IgD-negative memory B cell (primary cell): ENCODE data around the gene TDRD7. TPM values are rescaled to one million over a fixed set of nuclear protein-coding genes. Genes with fewer than 3 reads are reported as not detected.
A peak's percentile ranks its signal among the peaks of the same experiment; 100 is the strongest.
"Not testable (repeated sequence)": the region's sequence is repeated elsewhere in the genome, so short reads cannot be mapped to it uniquely, and the experiment has no call there.

ENCODE experiments used
- H3K27ac Mint-ChIP-seq, 3 donors: one replicate each; pipeline ENCODE4 v1.8.0; 2020 to 2022; ENCODE audit warnings: mild to moderate bottlenecking in 3 of 3, mixed read lengths in 3 of 3, moderate library complexity in 1 of 3
- H3K27me3 Mint-ChIP-seq: one replicate; pipeline ENCODE4 v1.8.0; 2021; ENCODE audit warnings: mixed read lengths
- H3K36me3 Mint-ChIP-seq: one replicate; pipeline ENCODE4 v1.8.0; 2020; ENCODE audit warnings: mild to moderate bottlenecking, mixed read lengths
- H3K4me1 Mint-ChIP-seq, 3 donors: one replicate each; pipeline ENCODE4 v1.8.0; 2020 to 2022; ENCODE audit warnings: mixed read lengths in 3 of 3, mild to moderate bottlenecking in 1 of 3
- H3K4me3 Mint-ChIP-seq, 4 donors: one replicate each; pipeline ENCODE4 v1.8.0; 2020 to 2022; ENCODE audit warnings: mild to moderate bottlenecking in 4 of 4, mixed read lengths in 4 of 4, moderate library complexity in 3 of 4
- H3K9me3 Mint-ChIP-seq, 3 donors: one replicate each; pipeline ENCODE4 v1.8.0; 2020 to 2021; ENCODE audit warnings: mixed read lengths in 3 of 3, mild to moderate bottlenecking in 1 of 3
- polyA plus RNA-seq: library from polyadenylated mRNA; unstranded; fragments of 300-500 nt; fragmentation: Illumina TruSeq; gene quantifications from one replicate; pipeline ENCODE4 v1.2.3, GENCODE V29; 2021

The TDRD7 gene
- polyA plus RNA-seq, 1 donor from 2014 or later: 11.1 TPM

- Mint-ChIP-seq H3K27me3 (peaks cover 22% of the 10 kb centered on the region), H3K4me1 (peaks cover 4 to 10% (median 7%) of the 10 kb centered on the region in 3 donors)
- H3K9me3 Mint-ChIP-seq, H3K36me3 Mint-ChIP-seq, H3K4me3 Mint-ChIP-seq, H3K27ac Mint-ChIP-seq: not testable (repeated sequence)
Measured at GRCh38 chr9:97497558-97498375, 85.9 kb downstream of the TDRD7 start.

GRCh38 chr9:97498846-97499245 is 87.0 kb downstream of the TDRD7 start:
- peaks cover 10% of the 10 kb centered on the region for H3K36me3 Mint-ChIP-seq
- peaks cover 9 to 16% (median 11%) of the 10 kb centered on the region in 3 donors for H3K4me1 Mint-ChIP-seq
- H3K4me3 Mint-ChIP-seq, H3K9me3 Mint-ChIP-seq, H3K27ac Mint-ChIP-seq: not testable (repeated sequence)
- peaks cover 31% of the 10 kb centered on the region for H3K27me3 Mint-ChIP-seq

- peaks cover 9 to 16% (median 11%) of the 10 kb centered on the region in 3 donors for H3K4me1 Mint-ChIP-seq
- H3K27ac Mint-ChIP-seq: no peak overlapping the region
- H3K27me3 Mint-ChIP-seq: peaks cover 42% of the 10 kb centered on the region
- peaks cover 10% of the 10 kb centered on the region for H3K36me3 Mint-ChIP-seq
- H3K4me3 Mint-ChIP-seq: peak overlapping the region; percentile 41 to 94 (median 75)
- H3K9me3 Mint-ChIP-seq: peaks cover 0 to 6% (median 3%) of the 10 kb centered on the region in 3 donors
Measured at GRCh38 chr9:97500263-97500662, 88.4 kb downstream of the TDRD7 start.

- Mint-ChIP-seq H3K9me3 (peaks cover 0 to 6% (median 3%) of the 10 kb centered on the region in 3 donors), H3K4me3 (peak overlapping the region; percentile 79 to 94 (median 87)), H3K4me1 (peaks cover 9 to 16% (median 11%) of the 10 kb centered on the region in 3 donors), H3K27me3 (peaks cover 42% of the 10 kb centered on the region), H3K27ac (no peak overlapping the region), H3K36me3 (peaks cover 9% of the 10 kb centered on the region)
Measured at GRCh38 chr9:97500765-97501176, 88.9 kb downstream of the TDRD7 start.

GRCh38 chr9:97501177-97501971 is 89.5 kb downstream of the TDRD7 start, which contains the start of gene TMOD1:
TMOD1 (plus strand) TSS chr9:97501666; CDS start chr9:97524189, 22,523 bp downstream.
- Mint-ChIP-seq H3K27me3 (peaks cover 42% of the 10 kb centered on the region), H3K4me1 (peaks cover 9 to 16% (median 11%) of the 10 kb centered on the region in 3 donors), H3K36me3 (peaks cover 7% of the 10 kb centered on the region), H3K27ac (no peak within 1 kb of the TSS), H3K9me3 (peaks cover 0 to 6% (median 2%) of the 10 kb centered on the region in 3 donors), H3K4me3 (peak within 1 kb of the TSS; percentile 80 to 94 (median 87))

- Mint-ChIP-seq H3K27me3 (peaks cover 42% of the 10 kb centered on the region), H3K4me1 (peaks cover 9 to 16% (median 11%) of the 10 kb centered on the region in 3 donors), H3K4me3 (peak overlapping the region in 3 of 4 donors; percentile 71 to 80 (median 76)), H3K36me3 (peaks cover 3% of the 10 kb centered on the region), H3K9me3 (peaks cover 0 to 3% (median 0%) of the 10 kb centered on the region in 3 donors), H3K27ac (no peak overlapping the region)
Measured at GRCh38 chr9:97501972-97502221, 90.0 kb downstream of the TDRD7 start.

- Mint-ChIP-seq H3K4me3 (peak overlapping the region; percentile 50 to 91 (median 78)), H3K27me3 (peaks cover 42% of the 10 kb centered on the region)
Measured at GRCh38 chr9:97502222-97502983, 90.5 kb downstream of the TDRD7 start.

GRCh38 chr9:97502984-97503861 is 91.3 kb downstream of the TDRD7 start:
- H3K27me3 Mint-ChIP-seq: peaks cover 42% of the 10 kb centered on the region
- no peak overlapping the region for H3K27ac Mint-ChIP-seq
- H3K4me3 Mint-ChIP-seq: peak overlapping the region; percentile 50 to 91 (median 78)
- H3K9me3 Mint-ChIP-seq: no peaks in the 10 kb centered on the region
- peaks cover 9 to 16% (median 11%) of the 10 kb centered on the region in 3 donors for H3K4me1 Mint-ChIP-seq
- H3K36me3 Mint-ChIP-seq: peaks cover 3% of the 10 kb centered on the region

More at GRCh38 chr9:97502222-97502983, 90.5 kb downstream of the TDRD7 start:
- Mint-ChIP-seq H3K4me1 (peaks cover 9 to 16% (median 11%) of the 10 kb centered on the region in 3 donors), H3K36me3 (peaks cover 3% of the 10 kb centered on the region), H3K9me3 (no peaks in the 10 kb centered on the region), H3K27ac (no peak overlapping the region)

- no peak overlapping the region for H3K27ac Mint-ChIP-seq
Measured at GRCh38 chr9:97503862-97504210, 91.9 kb downstream of the TDRD7 start.

GRCh38 chr9:97504381-97505216 is 92.7 kb downstream of the TDRD7 start:
- Mint-ChIP-seq H3K27ac (no peak overlapping the region), H3K4me1 (peaks cover 9 to 16% (median 11%) of the 10 kb centered on the region in 3 donors), H3K4me3 (no peak overlapping the region), H3K9me3 (no peaks in the 10 kb centered on the region), H3K36me3 (peaks cover 3% of the 10 kb centered on the region), H3K27me3 (peaks cover 40% of the 10 kb centered on the region)

More at GRCh38 chr9:97503862-97504210, 91.9 kb downstream of the TDRD7 start:
- Mint-ChIP-seq H3K36me3 (peaks cover 3% of the 10 kb centered on the region), H3K9me3 (no peaks in the 10 kb centered on the region), H3K27me3 (peaks cover 42% of the 10 kb centered on the region), H3K4me3 (no peak overlapping the region), H3K4me1 (peaks cover 9 to 16% (median 11%) of the 10 kb centered on the region in 3 donors)

- H3K27me3 Mint-ChIP-seq: peaks cover 31% of the 10 kb centered on the region
- H3K4me3 Mint-ChIP-seq: no peak overlapping the region
- peaks cover 9 to 13% (median 13%) of the 10 kb centered on the region in 3 donors for H3K4me1 Mint-ChIP-seq
- no peak overlapping the region for H3K27ac Mint-ChIP-seq
- no peaks in the 10 kb centered on the region for H3K9me3 Mint-ChIP-seq
- H3K36me3 Mint-ChIP-seq: peaks cover 3% of the 10 kb centered on the region
Measured at GRCh38 chr9:97505845-97506244, 93.9 kb downstream of the TDRD7 start.

GRCh38 chr9:97506306-97506705 is 94.4 kb downstream of the TDRD7 start:
- Mint-ChIP-seq H3K27me3 (peaks cover 27% of the 10 kb centered on the region), H3K4me1 (peaks cover 6 to 16% (median 13%) of the 10 kb centered on the region in 3 donors), H3K4me3 (no peak overlapping the region), H3K27ac (no peak overlapping the region), H3K36me3 (peaks cover 3% of the 10 kb centered on the region), H3K9me3 (no peaks in the 10 kb centered on the region)

- Mint-ChIP-seq H3K36me3 (peaks cover 3% of the 10 kb centered on the region), H3K27me3 (peaks cover 27% of the 10 kb centered on the region), H3K4me3 (no peak overlapping the region), H3K4me1 (peaks cover 6 to 17% (median 14%) of the 10 kb centered on the region in 3 donors), H3K27ac (no peak overlapping the region), H3K9me3 (no peaks in the 10 kb centered on the region)
Measured at GRCh38 chr9:97506787-97507186, 94.9 kb downstream of the TDRD7 start.
